NCI-H187 treated with DMSO at 0.1 percent for 48 hours (cell line): ENCODE measurements around the gene AGT.

ENCODE experiments used
- DNase-seq: peaks from one replicate; lab custom pipeline; 2025; lab: John Stamatoyannopoulos, UW

AGT gene

DNA sequence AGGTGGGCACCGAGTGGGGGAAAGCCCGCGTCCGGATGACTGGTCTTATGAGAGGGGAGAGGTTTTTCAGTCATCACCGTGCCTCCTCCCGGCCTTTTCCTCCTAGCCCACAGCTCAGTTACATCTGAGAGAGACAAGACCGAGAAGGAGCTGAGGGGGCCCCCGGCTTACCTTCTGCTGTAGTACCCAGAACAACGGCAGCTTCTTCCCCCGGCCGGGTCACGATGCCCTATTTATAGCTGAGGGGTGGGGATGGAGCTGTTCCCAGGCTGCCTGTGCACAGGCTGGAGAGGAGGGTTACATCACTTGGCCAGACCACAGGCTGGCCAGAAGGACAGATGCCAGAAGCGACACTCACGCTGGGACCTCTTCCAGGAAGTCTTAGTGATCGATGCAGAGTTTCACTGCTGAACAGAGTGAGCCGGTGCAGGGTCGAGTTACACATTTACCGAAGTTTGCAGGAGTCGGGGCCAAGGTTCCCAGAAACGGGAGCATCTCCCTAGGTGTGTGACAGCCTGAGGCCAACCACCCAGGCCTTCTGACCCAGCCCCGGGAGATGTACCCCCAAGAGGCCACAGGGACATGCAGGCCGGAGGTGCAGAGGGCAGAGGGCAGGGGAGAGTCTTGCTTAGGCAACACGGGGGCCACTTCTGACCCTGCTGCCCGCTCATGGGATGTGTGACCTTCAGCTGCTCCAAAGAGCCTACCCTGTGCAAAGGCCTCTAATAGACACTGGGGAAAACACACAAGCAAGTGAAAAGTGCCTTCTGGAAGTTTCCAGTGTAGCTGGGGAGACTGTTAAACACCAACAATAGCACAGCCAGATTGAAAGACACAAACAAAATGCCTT lies at the start of gene AGT:
TSS of gene AGT (minus strand) at position 208 of the 850 bp plus-strand sequence. CDS start 3,299 bp downstream, outside the sequence.
- no peak for DNase-seq

DNA sequence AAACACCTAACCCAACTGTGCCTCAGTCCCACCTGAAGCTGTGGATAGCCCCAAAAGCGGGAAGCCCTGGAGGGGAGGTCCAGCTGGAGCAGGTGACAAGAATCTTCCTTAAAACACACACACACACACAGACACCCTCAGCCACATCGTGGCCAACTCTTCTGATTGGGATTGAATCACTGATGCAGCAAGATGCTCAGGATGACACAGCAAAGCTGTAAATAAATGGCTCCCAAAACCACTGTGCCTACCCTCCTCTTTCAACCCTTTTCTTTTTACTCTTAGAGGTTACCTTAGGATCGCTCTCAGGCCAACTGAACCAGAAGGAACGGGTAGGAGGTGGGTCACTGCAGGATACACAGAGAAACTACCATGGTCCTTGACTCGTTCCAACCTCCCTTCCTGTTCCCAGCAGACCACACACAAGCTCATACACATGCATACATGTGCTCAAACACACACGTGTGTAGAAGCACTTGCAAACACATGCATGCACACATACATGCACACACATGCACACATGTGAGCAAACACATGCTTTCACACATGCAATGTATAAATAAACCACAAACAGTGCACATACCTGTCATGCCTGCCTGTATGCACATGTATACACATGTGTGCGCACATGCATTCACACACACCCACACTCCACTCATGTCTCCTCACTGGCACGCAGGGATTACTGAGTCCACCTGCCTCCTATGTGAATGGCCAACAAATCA lies 47.7 kb upstream of the AGT start:
- DNase-seq = no peak

DNA sequence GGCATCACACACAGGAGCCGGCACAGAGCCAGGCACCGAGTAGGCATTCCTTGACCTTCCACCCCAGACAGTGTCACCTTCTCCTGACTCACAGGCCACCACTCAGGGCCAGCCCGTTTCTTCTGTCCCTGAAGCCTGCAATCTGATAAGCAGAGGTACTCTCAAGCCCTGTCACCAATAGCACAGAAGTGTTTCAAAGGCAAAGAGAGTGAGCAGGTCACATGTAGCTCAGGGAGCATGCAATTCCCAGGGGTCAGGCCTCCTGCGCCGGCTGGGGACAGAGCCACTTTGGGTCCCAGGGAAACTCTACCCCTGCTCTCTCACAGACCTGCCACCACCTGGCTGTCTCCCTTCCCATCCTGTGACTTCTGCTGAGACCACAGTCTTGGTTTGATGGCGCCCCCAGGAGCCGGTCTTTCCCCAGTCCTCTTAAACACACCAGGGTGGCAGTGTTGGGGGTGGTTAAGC lies 46.5 kb upstream of the AGT start:
- DNase-seq = no peak

DNA sequence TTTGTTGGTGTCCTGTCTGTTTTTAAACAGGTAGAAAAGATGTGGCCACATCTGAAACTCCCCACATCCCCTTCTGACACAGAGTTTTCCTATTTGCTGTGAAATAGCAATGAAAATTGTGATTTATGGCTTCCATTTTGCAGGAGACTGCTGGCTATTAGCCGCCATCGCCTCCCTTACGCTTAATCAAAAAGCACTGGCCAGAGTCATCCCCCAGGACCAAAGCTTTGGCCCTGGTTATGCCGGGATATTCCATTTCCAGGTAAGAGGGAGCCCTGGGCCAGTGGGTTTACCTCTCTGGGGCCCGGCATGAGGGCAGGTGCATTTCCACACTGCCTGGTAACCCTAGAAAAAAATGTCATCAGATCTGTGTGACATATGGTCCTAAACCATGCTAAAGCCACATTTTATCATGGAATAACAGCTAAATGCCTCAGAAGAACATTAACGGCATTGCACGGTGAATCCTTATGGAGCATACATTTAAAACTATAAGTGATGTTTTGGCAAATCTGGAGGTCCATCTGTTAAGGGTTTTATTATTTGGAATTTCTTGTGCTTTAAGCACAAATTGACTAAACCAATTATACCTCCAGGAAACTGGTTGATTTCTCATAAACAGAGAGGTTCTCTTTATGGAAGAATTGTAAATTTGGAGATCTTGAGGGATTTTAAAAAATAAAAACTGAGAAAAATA lies 45.6 kb upstream of the AGT start:
- no peak for DNase-seq

DNA sequence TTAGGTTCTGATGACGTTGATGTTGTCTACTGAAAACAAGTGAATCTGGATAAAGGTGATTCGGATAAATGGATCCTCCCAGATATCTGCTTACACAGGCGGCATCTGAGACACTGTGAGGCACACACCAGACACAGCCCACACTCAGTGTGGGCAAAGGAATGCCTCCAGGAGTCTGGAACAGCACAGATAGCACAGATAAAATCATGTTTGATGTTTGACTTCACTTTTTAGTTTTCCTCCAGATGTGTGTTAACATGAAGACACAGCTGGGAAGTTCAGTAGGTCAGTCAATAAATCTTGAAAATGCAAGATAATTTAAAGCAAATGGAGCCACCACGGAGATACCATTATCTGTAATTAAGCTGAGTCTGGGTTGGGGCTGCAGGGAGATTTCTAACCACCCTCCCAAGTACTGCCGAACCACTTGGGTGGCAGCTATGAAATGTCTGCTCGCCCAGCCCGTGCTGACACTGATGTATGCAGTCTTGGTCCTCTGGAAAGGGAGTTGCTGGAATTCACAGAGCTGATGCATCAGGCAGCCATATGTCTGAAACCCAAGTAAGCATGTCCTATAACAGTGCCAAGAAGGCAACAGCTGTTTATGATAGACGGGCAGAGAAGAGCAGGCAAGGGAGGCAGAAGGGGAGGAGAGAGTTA lies 44.9 kb upstream of the AGT start:
- no peak for DNase-seq

DNA sequence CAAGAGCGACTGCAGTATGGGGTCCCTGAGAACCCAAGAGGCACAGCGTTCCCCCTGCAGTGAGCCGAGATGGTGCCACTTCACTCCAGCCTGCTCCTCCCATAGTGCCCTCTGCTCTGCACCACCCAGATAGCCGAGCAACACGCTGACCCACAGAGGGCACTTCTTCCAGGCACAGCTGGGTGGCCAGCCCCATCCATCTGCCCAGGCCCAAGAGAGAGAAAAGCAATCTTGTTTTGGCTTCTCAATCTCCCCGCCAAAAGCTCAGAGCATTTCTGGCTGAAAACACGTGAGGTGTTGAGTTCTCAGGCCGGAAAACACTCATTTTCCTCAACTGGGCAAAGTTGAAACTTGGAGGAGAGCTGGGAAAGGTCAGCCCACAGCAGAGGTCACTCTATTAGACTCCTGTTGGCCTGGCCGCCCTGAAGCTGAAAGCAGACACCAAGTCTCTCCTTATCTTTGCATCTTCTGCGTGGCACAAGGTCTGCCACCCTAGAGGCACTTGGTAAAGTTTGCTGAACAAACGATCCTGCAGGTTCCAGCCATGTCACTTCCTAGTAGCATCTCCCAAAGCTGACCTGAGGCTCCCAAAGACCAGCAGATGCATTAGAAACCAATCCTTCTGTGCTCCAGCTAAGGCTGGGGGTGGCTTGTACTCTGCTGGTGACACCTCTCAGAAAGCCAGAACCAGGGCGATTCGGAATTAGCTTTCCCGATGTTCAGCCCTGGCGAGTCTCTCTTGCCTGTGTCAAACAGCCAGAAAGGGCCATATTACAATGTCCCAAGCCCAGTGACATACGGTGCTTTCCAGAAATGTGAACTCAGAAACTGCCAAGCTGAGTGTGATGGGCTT lies 44.2 kb upstream of the AGT start:
- no peak for DNase-seq

DNA sequence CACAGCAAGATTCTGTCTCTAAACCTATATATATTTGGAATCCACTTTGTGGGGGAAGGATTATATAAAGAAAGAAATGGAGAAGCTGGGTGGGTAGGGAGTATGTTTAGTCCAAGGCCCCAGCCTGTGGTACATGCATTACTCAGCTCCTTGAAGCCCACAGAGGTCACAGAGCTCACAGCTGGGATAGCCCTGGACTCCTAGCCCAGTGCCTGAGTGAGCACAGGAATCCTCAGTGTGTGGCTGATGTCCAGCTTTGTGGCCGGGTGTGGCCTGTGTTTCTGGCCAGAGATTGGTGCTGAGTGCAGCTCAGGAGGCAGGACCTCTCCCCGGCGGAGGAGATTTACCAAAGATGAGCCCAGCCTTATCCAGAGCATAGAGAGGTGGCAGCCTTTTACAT lies 40.9 kb upstream of the AGT start:
- DNase-seq = no peak

DNA sequence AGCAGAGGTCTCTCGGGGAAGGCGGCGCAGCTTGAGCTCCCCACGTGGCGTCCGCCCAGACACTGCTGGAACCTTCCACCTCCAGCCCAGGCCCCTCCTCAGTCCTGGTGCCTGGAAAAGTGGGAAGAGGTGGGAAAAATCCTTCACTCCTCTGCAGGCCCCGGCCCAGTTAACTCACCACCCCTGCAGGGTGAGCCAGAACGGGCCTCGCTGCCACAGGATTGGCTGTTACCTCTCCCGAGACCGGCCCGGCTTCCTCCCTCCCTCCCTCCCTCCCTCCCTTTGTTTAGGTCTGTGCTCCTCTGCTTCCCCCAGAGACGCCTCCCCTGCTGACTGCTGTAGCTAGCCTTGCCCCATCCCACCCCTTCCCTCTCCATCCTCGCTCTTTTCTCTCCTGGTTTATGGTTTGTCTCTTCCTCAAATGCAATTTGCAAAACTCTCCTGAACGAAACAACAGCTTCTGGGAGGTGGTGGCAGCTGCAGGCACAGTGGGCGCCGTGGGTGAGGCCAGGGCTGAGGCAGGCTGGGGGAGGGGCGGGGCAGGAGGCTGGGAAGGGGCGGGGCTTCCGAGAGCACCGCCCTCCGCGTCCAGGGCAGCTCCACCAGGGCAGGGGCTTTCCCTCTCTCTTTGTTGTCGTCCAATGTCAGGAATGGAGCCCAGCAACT lies 39.8 kb upstream of the AGT start:
- DNase-seq = peak; percentile 18

DNA sequence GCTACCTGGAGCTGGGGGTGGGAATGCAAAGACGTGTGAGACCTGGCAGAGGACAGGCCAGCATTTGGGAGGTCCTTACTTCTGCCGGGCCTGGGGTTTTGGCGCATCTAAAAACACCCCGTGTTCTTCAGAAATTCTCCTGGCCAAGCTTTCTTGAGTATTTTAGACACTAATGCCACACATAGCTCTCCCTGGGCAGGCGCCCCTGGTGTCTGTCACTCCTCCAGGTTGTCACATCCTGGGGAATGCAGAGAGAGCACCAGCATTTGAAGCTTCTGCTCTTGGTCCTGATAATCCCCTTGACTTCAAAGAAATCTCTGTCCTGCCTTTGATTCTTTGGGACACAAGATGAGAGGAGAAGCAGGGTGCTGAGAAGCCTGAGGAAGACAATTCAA lies 39.3 kb upstream of the AGT start:
- no peak for DNase-seq

DNA sequence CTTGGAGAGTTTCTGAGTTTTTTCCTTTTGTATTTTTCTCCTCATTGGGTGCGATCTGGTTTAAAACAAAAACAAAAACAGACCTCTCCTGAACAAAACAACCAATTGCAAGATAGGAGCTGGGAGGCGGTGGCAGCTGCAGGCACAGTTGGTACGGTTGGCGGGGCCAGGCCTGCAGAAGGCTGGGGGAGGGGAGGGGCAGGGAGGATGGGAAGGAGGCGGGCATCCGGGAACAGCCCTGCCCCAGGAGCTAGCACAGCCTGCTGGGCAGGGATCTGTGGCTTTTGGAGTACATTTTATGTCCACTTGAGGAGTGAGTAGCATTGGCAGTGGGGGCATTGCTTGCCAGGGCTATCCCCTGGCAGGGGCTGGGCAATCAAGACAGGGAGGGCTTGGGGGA lies 38.5 kb upstream of the AGT start:
- DNase-seq = peak; percentile 61

DNA sequence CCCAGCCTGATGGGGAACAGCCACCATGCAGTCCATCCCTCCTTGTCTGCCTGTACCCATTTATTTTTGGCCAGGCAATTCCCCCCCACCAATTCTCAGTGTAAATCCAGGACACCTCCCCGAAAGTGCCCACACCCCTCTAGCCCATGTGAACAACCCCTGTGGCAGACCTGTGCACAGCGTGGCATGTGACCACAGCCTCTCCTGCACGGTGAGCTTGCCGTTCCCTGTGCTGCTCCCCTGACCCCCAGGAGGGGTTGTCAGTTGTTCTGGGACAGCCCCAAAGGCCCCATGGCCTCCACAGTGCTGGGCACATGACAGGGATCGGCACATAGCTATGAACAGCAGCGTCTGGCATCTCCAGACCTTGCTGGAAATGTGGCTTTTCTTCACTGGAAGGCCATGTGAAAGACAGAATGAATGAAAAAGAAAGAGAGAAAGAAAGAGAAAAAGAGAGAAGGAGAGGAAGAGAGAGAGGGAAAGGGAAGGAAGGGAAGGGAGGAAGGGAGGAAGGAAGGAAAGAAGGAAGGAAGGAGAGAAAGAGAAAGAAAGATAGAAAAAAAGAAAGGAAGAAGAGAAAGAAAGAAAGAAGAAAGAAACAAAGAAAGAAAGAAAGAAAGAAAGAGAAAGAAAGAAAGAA lies 37.2 kb upstream of the AGT start:
- no peak for DNase-seq

DNA sequence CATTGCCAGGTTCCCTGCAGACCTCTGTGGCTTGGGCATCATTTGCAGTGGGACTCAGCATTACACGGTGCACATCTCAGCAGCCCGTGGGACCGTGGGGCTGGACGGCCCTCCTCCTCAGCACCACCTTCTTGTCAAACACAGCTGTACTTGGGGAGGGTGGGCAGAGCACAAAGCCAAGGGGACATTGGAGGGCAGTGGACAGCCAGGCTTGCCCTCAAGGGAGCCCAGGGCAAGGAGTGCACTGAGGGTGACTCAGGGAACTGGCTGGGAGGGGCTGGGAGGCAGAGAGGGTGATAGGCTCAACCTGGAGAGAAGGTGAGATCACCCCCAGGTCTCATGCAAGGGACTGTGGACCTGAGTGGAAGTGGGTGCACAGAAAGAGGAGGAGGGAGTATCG lies 36.7 kb upstream of the AGT start:
- no peak for DNase-seq

DNA sequence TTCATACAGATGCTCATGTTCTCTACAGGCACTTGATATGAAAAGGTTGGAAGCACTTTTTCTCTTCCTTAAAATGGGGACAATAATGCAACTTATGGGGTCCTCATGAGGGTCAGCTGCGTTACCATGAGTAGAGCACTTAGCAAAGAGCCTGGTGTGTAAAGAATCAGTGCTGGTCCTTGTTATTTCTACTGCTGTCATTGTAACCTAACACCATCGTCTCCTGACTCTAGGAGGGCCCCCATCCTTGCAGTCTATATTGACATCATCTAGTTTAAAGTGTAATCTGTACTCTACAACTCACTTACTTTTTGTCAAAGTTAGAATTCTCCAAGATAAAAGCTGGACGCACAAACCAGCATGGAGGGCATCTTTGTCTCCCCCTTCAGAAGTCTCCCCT lies 35.7 kb upstream of the AGT start:
- no peak for DNase-seq

DNA sequence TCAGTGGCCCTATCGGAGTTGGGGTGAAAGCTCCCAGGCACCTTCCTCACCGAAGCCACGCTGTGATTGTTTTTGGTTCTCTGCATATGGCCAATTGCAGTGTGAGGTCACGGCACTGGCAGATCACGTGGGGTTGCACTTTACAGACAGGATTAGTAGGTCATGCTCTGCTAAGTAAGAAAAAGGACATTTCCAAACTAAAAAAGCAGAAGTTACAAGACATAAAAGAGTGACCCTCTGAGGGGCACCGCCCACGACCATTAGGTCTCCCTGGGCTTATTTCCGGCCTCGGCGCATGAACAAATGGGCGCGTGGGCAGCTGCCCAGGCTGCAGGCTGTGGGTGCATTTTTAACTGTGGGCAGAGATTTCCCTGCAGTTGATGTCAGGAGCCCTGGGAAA lies 35.2 kb upstream of the AGT start:
- no peak for DNase-seq

DNA sequence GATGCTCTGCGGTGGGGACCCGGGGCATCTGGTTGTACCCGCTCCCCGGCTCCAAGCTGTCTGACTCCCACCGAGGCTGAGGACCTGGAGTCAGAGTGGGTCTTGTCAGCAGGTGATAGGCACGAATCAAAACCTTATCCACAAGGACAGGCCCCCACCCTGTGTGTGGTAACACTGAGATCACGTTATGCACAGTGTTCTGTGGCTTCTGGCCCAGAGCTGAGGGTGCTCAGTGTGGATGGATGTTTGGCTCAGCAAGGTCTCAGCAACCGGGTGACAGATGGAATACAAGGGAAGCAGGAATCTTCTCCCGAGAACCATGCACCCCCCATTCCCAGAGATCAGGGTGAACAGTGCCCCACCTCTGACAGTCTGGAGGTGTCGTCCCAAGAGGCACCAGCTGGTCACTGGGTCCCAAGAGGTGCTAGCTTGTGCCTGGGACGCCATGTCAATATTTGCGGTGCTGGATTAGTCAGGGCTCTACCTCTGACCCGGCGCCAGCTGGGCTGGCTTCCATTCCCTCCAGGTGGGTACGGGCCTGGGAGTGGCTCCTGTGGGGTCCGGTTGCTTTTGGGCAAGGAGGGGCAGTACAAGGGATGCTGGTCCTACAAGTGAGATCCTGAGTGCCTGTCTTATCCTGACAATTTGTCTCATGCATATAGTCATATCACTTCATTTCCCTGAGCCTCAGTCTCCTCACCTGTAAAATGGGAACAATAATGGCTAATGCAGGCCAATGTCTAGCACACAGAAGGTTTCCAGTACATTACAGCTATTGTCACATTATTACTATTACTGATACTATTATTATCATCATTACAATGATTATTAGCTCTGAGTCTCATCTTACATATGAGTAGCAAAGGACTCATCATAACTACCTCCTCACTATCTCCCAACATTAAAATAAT lies 34.2 kb upstream of the AGT start:
- no peak for DNase-seq

DNA sequence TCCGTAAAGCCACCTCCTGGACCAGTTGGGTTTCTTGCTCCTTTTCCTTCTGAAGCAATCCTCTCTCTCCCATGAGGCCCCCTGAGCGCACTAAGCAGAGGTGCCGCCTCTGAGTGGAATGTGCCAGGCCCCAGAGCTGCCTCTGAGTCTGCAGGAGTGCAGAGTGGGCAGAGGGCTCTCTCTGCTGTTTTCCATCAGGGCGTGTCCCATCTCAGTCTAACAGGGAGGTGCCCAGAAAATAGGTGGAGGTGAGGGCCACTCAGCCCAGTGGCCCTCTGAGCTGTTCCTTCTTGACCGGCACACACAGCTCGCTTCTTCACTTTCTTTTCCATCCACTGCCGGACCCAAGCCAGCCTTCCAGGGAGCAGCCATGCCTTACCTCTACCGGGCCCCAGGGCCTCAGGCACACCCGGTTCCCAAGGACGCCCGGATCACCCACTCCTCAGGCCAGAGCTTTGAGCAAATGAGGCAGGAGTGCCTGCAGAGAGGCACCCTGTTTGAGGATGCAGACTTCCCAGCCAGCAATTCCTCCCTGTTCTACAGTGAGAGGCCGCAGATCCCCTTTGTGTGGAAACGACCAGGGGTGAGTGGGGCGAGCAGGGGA lies 33.3 kb upstream of the AGT start, which contains the start of gene CAPN9:
TSS of gene CAPN9 (plus strand) at position 262 of the 604 bp plus-strand sequence. CDS start at position 371, 109 bp downstream.
- no peak for DNase-seq

DNA sequence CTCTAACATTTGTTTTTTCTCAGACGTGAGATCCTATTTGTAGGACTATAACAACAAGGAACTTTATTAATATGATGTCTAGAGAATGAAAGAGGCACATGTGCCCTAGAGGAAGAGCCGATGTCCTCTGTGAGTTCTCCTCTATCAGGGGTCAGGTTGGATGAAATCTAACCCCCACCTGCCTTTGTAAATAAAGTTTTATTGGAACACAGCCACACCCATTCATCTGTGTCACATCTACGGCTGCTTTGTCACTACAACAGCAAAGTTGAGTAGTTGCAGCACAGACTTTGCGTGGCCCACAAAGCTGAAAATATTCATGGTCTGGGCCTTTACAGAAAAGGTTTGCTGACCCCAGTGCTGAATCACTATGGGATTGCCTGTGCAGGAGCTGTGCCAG lies 32.7 kb upstream of the AGT start:
- no peak for DNase-seq

DNA sequence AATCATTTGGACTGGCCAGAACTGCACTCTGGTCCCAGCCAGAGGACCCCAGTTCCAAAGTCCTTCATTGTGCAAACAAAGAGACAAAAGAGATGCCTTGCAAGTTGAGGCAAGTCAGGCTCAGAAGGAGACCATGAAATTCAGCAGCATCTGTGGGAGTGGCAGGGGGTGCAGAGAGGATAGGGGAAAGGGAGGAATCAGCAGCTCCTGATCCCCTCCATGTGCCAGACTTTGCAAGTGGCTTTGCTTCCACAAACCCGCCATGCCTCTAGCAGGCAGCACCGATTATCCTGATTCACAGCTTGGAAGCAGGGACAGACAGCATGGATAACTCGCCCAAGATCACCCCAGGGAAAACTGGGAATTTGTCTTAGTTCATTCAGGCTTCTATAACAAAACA lies 31.1 kb upstream of the AGT start:
- no peak for DNase-seq

DNA sequence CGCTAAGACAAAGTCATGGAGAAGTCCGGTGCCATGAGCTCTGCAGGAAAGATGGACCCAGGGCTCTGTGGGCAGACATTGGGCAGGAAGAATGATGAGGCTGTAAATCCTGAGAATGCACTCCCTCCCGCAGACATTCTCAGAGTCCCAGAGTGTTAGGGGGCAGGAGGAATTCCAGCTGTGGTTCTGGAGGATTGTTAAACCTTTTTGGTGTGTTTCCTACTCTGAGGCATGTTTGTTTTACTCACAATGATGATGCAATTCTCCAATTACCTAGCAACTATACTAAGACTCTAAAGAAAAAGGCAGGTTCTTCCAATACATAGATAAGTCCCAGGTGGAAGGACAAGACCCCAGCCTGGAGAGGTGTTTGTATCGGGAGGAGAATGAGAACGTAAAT lies 30.5 kb upstream of the AGT start:
- no peak for DNase-seq
